Keratinocyte (primary cell): ENCODE measurements around the gene ATP1A4. TPM values are rescaled to one million over a fixed set of nuclear protein-coding genes. Genes with fewer than 3 reads are reported as not detected.

Experiments used
- DNase-seq: peaks from one replicate; pipeline ENCODE4 v3.0.0-alpha.2; 2011; ENCODE audit warnings: low read depth, missing footprints, low spot score
- FAIRE-seq: peaks from 2 replicates; lab custom pipeline; 2011; peaks lifted over from hg19 to GRCh38; lab: Jason Lieb, UNC
- H2AFZ ChIP-seq: 2 replicates; pipeline ENCODE4 v1.6.0; 2012; ENCODE audit warnings: low read length, control low read depth, inconsistent platforms; ENCODE audit not compliant: control insufficient read depth
- H3K27ac ChIP-seq: 2 replicates; pipeline ENCODE4 v1.5.1; 2011; ENCODE audit warnings: low read length; ENCODE audit not compliant: control insufficient read depth, insufficient read depth
- H3K27me3 ChIP-seq: 3 replicates; pipeline ENCODE4 v1.6.0; 2011; ENCODE audit warnings: low read length; ENCODE audit not compliant: control insufficient read depth, insufficient read depth; ENCODE audit errors: extremely low read depth
- H3K36me3 ChIP-seq, 2 experiments: 2 replicates in 1 of 2; 3 replicates in 1 of 2; pipeline ENCODE4 v1.5.1; 2011; ENCODE audit warnings: low read length in 2 of 2, mild to moderate bottlenecking in 1 of 2; ENCODE audit not compliant: control insufficient read depth in 2 of 2, insufficient read depth in 2 of 2; ENCODE audit errors: extremely low read depth in 1 of 2
- H3K4me1 ChIP-seq: 3 replicates; pipeline ENCODE4 v1.5.1; 2011; ENCODE audit warnings: low read length; ENCODE audit not compliant: control insufficient read depth, insufficient read depth; ENCODE audit errors: extremely low read depth
- H3K4me2 ChIP-seq: 3 replicates; pipeline ENCODE4 v1.6.0; 2011; ENCODE audit warnings: low read depth, low read length; ENCODE audit not compliant: control insufficient read depth, insufficient read depth; ENCODE audit errors: extremely low read depth
- H3K4me3 ChIP-seq, 3 experiments: fragments of 200-600 bp in 1 of 3; sonication (generic) in 1 of 3; 2 replicates in 2 of 3; 3 replicates in 1 of 3; pipeline ENCODE4 v1.5.1; 2011 to 2016; ENCODE audit warnings: low read length in 3 of 3, mild to moderate bottlenecking in 3 of 3, control low read depth in 2 of 3, inconsistent platforms in 1 of 3, low read depth in 1 of 3, mixed read lengths in 1 of 3, mixed run types in 1 of 3, moderate library complexity in 1 of 3; ENCODE audit not compliant: control insufficient read depth in 2 of 3, insufficient read depth in 2 of 3; ENCODE audit errors: extremely low read depth in 1 of 3
- H3K79me2 ChIP-seq: 2 replicates; pipeline ENCODE4 v1.6.0; 2012; ENCODE audit warnings: low read length; ENCODE audit not compliant: control insufficient read depth, insufficient read depth
- H3K9ac ChIP-seq: 3 replicates; pipeline ENCODE4 v1.6.0; 2011; ENCODE audit warnings: low read length; ENCODE audit not compliant: control insufficient read depth, insufficient read depth; ENCODE audit errors: extremely low read depth
- H3K9me1 ChIP-seq: 3 replicates; pipeline ENCODE4 v1.6.0; 2011; ENCODE audit warnings: low read length; ENCODE audit not compliant: control insufficient read depth, insufficient read depth; ENCODE audit errors: extremely low read depth
- H3K9me3 ChIP-seq: 2 replicates; pipeline ENCODE4 v1.5.1; 2012; ENCODE audit warnings: low read depth, low read length; ENCODE audit not compliant: control insufficient read depth
- H4K20me1 ChIP-seq: 3 replicates; pipeline ENCODE4 v1.6.0; 2011; ENCODE audit warnings: low read length; ENCODE audit not compliant: control insufficient read depth, insufficient read depth; ENCODE audit errors: extremely low read depth
- CTCF ChIP-seq, 3 experiments: IDR thresholded peaks in 1 of 3; conservative IDR thresholded peaks in 1 of 3; optimal IDR thresholded peaks in 1 of 3; 2 replicates in 2 of 3; 3 replicates in 1 of 3; pipeline versions ENCODE3 to v1.5.1; 2011; ENCODE audit warnings: low read length in 3 of 3, mild to moderate bottlenecking in 3 of 3, moderate library complexity in 2 of 3, control low read depth in 1 of 3, inconsistent platforms in 1 of 3; ENCODE audit not compliant: insufficient read depth in 2 of 3; ENCODE audit errors: extremely low read depth in 1 of 3
- EZH2 ChIP-seq: IDR thresholded peaks from one replicate; pipeline ENCODE4 v1.6.1; 2012; ENCODE audit warnings: inconsistent platforms, mild to moderate bottlenecking, low read length, moderate library complexity
- dilution Hi-C: fragments of 300-500 bp; cut with MboI; formaldehyde crosslinking; loops from one replicate; pipeline ENCODE4 v1.7.0; 2020; ENCODE audit warnings: low sequenced_read_pairs; ENCODE audit not compliant: extremely low pct_ligation_motif_present
- polyA plus RNA-seq, 5 experiments: library from polyadenylated mRNA; depleted of rRNA in 3 of 5; stranded (reverse) in 3 of 5; stranded (forward) in 1 of 5; unstranded in 1 of 5; fragments of >200 nt; gene quantifications; 1 replicate in 1 of 5; 2 replicates in 3 of 5; 3 replicates in 1 of 5; pipeline versions ENCODE4 v1.2.1 to v1.2.3, GENCODE V29; 2011 to 2012; ENCODE audit warnings: missing spikeins in 2 of 5, low read depth in 1 of 5, low replicate concordance in 1 of 5

ATP1A4 gene
- polyA plus RNA-seq, 1 donor (not counting 4 experiments of a cell fraction or from before 2014, with no cell fraction given): not detected

GRCh38 chr1:160169553-160170399, 18.4 kb downstream of the ATP1A4 start:
- peaks cover 2% of the 10 kb centered on the region for H3K27me3 ChIP-seq
- TF ChIP-seq EZH2 (no peak), CTCF (optimal IDR thresholded peaks at IDR 0.05 in 1 of 3, IDR thresholded peaks at IDR 0.05 in 1 of 3, conservative IDR thresholded peaks at IDR 0.05 in 1 of 3; ENCODE audit: extremely low read depth in 1 of 3, insufficient read depth in 2 of 3, low read length in 3 of 3) (no peak)

GRCh38 chr1:160171354-160171753, 20.0 kb downstream of the ATP1A4 start:
- H2AFZ ChIP-seq: no peak overlapping the region

More at GRCh38 chr1:160169553-160170399, 18.4 kb downstream of the ATP1A4 start:
- Histone ChIP-seq H3K4me1 (peaks cover 8% of the 10 kb centered on the region), H3K36me3 (no peaks in the 10 kb centered on the region), H3K27ac (no peak overlapping the region), H3K9ac (no peak overlapping the region), H2AFZ (no peak overlapping the region), H4K20me1 (no peaks in the 10 kb centered on the region), H3K79me2 (no peaks in the 10 kb centered on the region), H3K4me3 (no peak overlapping the region), H3K9me1 (no peaks in the 10 kb centered on the region), H3K9me3 (no peaks in the 10 kb centered on the region), H3K4me2 (no peak overlapping the region)
- dilution Hi-C loops: no loop called here
- FAIRE-seq (no peak), DNase-seq (no peak)

More at GRCh38 chr1:160171354-160171753, 20.0 kb downstream of the ATP1A4 start:
- TF ChIP-seq CTCF (optimal IDR thresholded peaks at IDR 0.05 in 1 of 3, IDR thresholded peaks at IDR 0.05 in 1 of 3, conservative IDR thresholded peaks at IDR 0.05 in 1 of 3; ENCODE audit: extremely low read depth in 1 of 3, insufficient read depth in 2 of 3, low read length in 3 of 3): no peak
- no peak for TF ChIP-seq EZH2
- no peaks in the 10 kb centered on the region for H3K36me3 ChIP-seq
- no peak overlapping the region for H3K4me2 ChIP-seq
- peaks cover 8% of the 10 kb centered on the region for H3K4me1 ChIP-seq
- H3K79me2 ChIP-seq: no peaks in the 10 kb centered on the region
- no peak overlapping the region for H3K4me3 ChIP-seq
- no peaks in the 10 kb centered on the region for H4K20me1 ChIP-seq
- H3K9me1 ChIP-seq: no peaks in the 10 kb centered on the region
- DNase-seq (no peak), FAIRE-seq (peak; percentile 48)
- H3K9me3 ChIP-seq: no peaks in the 10 kb centered on the region
- dilution Hi-C loops: no loop called here
- peaks cover 2% of the 10 kb centered on the region for H3K27me3 ChIP-seq
- no peak overlapping the region for H3K27ac ChIP-seq
- no peak overlapping the region for H3K9ac ChIP-seq
